GM23248 (cell line): ENCODE measurements around the gene CNGB1. TPM values are rescaled to one million over a fixed set of nuclear protein-coding genes. Genes with fewer than 3 reads are reported as not detected.
A peak's percentile ranks its signal among the peaks of the same experiment; 100 is the strongest.

Experiments used
- DNase-seq: peaks from one replicate; pipeline ENCODE4 v3.0.0-alpha.2; 2015
- H2AFZ ChIP-seq: fragments of 200-600 bp; sonication (generic); 2 replicates; pipeline ENCODE4 v1.6.1; 2016; ENCODE audit warnings: antibody characterized with exemption
- H3F3A ChIP-seq: fragments of 200-600 bp; sonication (generic); 2 replicates; pipeline ENCODE4 v1.6.1; 2016; ENCODE audit warnings: mild to moderate bottlenecking, antibody characterized with exemption, mixed run types; ENCODE audit not compliant: insufficient read depth
- H3K27ac ChIP-seq: fragments of 200-600 bp; sonication (generic); 2 replicates; pipeline ENCODE4 v1.5.1; 2016; ENCODE audit warnings: mild to moderate bottlenecking
- H3K27me3 ChIP-seq: fragments of 200-600 bp; sonication (generic); replicated peaks from 2 replicates; pipeline ENCODE4 v1.6.1; 2016; ENCODE audit warnings: mild to moderate bottlenecking; ENCODE audit not compliant: insufficient read depth
- H3K36me3 ChIP-seq: fragments of 200-600 bp; sonication (generic); 2 replicates; pipeline ENCODE4 v1.6.1; 2016; ENCODE audit warnings: low read depth, mild to moderate bottlenecking
- H3K4me1 ChIP-seq: fragments of 200-600 bp; sonication (generic); 2 replicates; pipeline ENCODE4 v1.6.1; 2016; ENCODE audit warnings: mild to moderate bottlenecking; ENCODE audit not compliant: insufficient read depth
- H3K4me2 ChIP-seq: fragments of 200-600 bp; sonication (generic); one replicate; pipeline ENCODE4 v1.6.1; 2016; ENCODE audit warnings: mild to moderate bottlenecking; ENCODE audit not compliant: unreplicated experiment
- H3K4me3 ChIP-seq: fragments of 200-600 bp; sonication (generic); 2 replicates; pipeline ENCODE4 v1.5.1; 2016; ENCODE audit warnings: mild to moderate bottlenecking
- H3K79me2 ChIP-seq: fragments of 200-600 bp; sonication (generic); 2 replicates; pipeline ENCODE4 v1.6.1; 2016; ENCODE audit warnings: mild to moderate bottlenecking; ENCODE audit not compliant: insufficient read depth
- H3K9ac ChIP-seq: fragments of 200-600 bp; sonication (generic); 2 replicates; pipeline ENCODE4 v1.6.1; 2016; ENCODE audit warnings: mild to moderate bottlenecking
- H3K9me2 ChIP-seq: fragments of 200-600 bp; sonication (generic); 2 replicates; pipeline ENCODE4 v1.6.1; 2016; ENCODE audit warnings: mixed run types, mild to moderate bottlenecking, moderate library complexity; ENCODE audit not compliant: insufficient read depth
- H3K9me3 ChIP-seq: fragments of 200-600 bp; sonication (generic); one replicate; pipeline ENCODE4 v1.6.1; 2017; ENCODE audit warnings: low read depth
- H4K20me1 ChIP-seq: fragments of 200-600 bp; sonication (generic); 2 replicates; pipeline ENCODE4 v1.6.0; 2016; ENCODE audit not compliant: insufficient read depth
- EZH2 ChIP-seq: fragments of 200-600 bp; sonication (generic); IDR thresholded peaks from 2 replicates; pipeline ENCODE4 v1.6.1; 2018; ENCODE audit warnings: antibody characterized with exemption, mild to moderate bottlenecking; ENCODE audit not compliant: insufficient read depth, poor library complexity, severe bottlenecking
- EZH2phosphoT487 ChIP-seq: fragments of 200-600 bp; sonication (generic); IDR thresholded peaks from 2 replicates; pipeline ENCODE4 v1.6.1; 2018; ENCODE audit warnings: antibody characterized with exemption, moderate library complexity, mild to moderate bottlenecking, low read depth; ENCODE audit not compliant: insufficient read depth
- WGBS, 2 experiments: methylation state at CpG; one replicate each; pipeline ENCODE4 v1.1.6; 2015 to 2017; ENCODE audit warnings: low lambda C conversion rate in 2 of 2, low coverage in 1 of 2; ENCODE audit errors: missing lambda C conversion rate in 2 of 2; 5-methylcytosine and 5-hydroxymethylcytosine counted together
- in situ Hi-C: fragments of 300-500 bp; cut with MboI; formaldehyde crosslinking; loops from 2 replicates; pipeline ENCODE4 v1.15.0; 2020
- polyA plus RNA-seq: library from polyadenylated mRNA; unstranded; fragments of >200 nt; fragmentation: Nextera tagmentation; extraction: Ambion mirVana; gene quantifications from 2 replicates; pipeline ENCODE4 v1.2.1, GENCODE V29; 2016
- total RNA-seq: library from RNA; depleted of rRNA; stranded (reverse); fragments of >200 nt; shearing (Covaris generic); gene quantifications from 2 replicates; pipeline ENCODE4 v1.2.3, GENCODE V29; 2014

CNGB1 gene
- total and polyA plus RNA-seq, 2 experiments from 2014 or later: not detected

GRCh38 chr16:57940382-57940966, 30.5 kb downstream of the CNGB1 start:
- no peak for TF ChIP-seq EZH2phosphoT487
- TF ChIP-seq EZH2: no peak
- no peak overlapping the region for H3K27ac ChIP-seq
- H3K4me2 ChIP-seq: no peak overlapping the region

DNA sequence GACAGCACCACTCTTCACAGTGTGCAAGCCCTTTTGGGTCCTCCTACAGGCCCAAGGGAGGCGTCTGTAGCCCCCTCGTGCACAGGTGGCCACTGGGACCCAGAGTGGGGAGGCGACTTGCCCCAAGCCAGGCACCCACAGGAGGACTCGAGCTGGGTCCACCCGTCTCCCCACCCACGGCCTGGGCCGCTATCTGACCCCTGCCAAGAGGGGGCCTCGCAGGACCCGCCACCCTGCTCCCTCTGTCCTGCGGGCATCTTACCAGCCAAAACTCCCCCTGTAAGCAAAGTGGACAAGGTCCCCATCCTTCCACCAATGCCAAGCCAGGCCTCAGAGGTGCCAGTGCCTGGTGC, 31.1 kb downstream of the CNGB1 start:
- TF ChIP-seq EZH2: no peak
- no peak for TF ChIP-seq EZH2phosphoT487
- Histone ChIP-seq H2AFZ (no peak overlapping the region), H3F3A (no peaks in the 10 kb centered on the region), H3K36me3 (no peaks in the 10 kb centered on the region), H3K4me2 (no peak overlapping the region), H3K9me2 (no peaks in the 10 kb centered on the region), H4K20me1 (no peaks in the 10 kb centered on the region), H3K9ac (no peak overlapping the region), H3K27ac (no peak overlapping the region), H3K4me1 (peaks cover 11% of the 10 kb centered on the region), H3K9me3 (no peaks in the 10 kb centered on the region), H3K79me2 (no peaks in the 10 kb centered on the region), H3K27me3 (no peaks in the 10 kb centered on the region), H3K4me3 (no peak overlapping the region)
- in situ Hi-C loops: no loop called here
- no peak for DNase-seq
- WGBS, 2 experiments: 86 to 92% methylated on average over 10 of the region's 10 CpGs

More at GRCh38 chr16:57940382-57940966, 30.5 kb downstream of the CNGB1 start:
- Histone ChIP-seq H3K9me3 (no peaks in the 10 kb centered on the region), H3K9me2 (no peaks in the 10 kb centered on the region), H3K4me1 (peaks cover 11% of the 10 kb centered on the region), H4K20me1 (no peaks in the 10 kb centered on the region), H3K36me3 (no peaks in the 10 kb centered on the region), H3K27me3 (no peaks in the 10 kb centered on the region), H3K79me2 (no peaks in the 10 kb centered on the region), H3K9ac (no peak overlapping the region), H2AFZ (no peak overlapping the region), H3K4me3 (no peak overlapping the region), H3F3A (no peaks in the 10 kb centered on the region)
- DNase-seq: no peak
- 79 to 88% methylated on average over 5 of the region's 5 CpGs for WGBS, 2 experiments
- in situ Hi-C loops: no loop called here

DNA sequence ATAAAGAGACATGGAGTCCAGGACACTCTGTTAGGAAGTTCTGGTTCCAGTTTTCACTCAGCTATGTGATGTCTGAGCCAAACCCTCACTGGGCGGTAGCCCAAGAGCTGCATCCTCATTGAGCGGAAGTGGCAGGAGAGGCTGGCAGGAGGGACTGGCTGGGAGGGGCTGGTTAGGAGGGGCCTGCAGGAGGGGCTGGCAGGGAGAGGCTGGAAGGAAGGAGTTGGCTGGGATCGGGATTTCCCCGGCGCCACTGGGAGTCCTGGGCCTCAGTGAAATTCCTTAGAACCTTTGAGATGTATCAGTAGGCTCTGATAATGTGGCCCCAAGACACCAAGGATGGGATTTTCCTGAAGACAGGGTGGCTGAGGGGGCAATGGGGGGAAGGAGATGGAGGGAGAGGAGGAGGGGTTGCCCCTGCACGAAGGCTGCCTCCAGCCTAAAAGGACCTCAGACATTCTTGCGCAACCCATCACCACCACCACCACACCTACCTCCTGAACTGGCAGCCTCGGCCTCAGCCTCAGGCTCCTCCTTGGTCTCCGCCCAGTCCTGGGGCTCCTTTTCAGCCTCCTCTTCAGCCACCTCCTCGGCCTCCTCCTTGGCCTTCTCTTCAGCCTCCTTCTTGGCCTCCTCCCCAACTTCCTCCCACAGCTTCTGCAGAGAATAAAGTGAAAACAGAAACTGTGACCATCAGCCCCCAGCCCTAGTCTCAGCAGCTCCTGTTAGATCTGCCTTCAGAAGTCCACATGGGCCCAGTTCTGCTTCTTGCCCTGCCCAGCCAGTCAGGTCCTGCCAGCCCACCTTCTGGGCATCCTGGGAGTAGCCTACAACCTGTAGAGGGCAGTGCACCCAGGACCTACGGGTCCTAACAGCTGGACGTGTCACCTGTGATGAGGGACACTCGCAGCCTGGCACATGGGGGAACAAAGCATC, 31.7 kb downstream of the CNGB1 start:
- H3K9me2 ChIP-seq: no peaks in the 10 kb centered on the region
- H3K27ac ChIP-seq: 0 out of 2 replicates have a peak overlapping the region, but pooled peaks have one; percentile 15
- no peaks in the 10 kb centered on the region for H3K36me3 ChIP-seq
- H3K79me2 ChIP-seq: no peaks in the 10 kb centered on the region
- peak overlapping the region; percentile 38 for H3K4me2 ChIP-seq
- H3K4me1 ChIP-seq: peaks cover 11% of the 10 kb centered on the region
- peak; percentile 87 for DNase-seq
- no peaks in the 10 kb centered on the region for H3K27me3 ChIP-seq
- peak overlapping the region; percentile 7; the same call in 1 of the 2 replicates for H3K4me3 ChIP-seq
- in situ Hi-C loops: no loop called here
- WGBS, 2 experiments: 40 to 41% methylated on average over 13 of the region's 13 CpGs
- TF ChIP-seq EZH2phosphoT487: no peak
- TF ChIP-seq EZH2: no peak
- no peaks in the 10 kb centered on the region for H3F3A ChIP-seq
- H4K20me1 ChIP-seq: no peaks in the 10 kb centered on the region
- H3K9me3 ChIP-seq: no peaks in the 10 kb centered on the region
- no peak overlapping the region for H3K9ac ChIP-seq
- peak overlapping the region; percentile 51; the same call in 1 of the 2 replicates for H2AFZ ChIP-seq

DNA sequence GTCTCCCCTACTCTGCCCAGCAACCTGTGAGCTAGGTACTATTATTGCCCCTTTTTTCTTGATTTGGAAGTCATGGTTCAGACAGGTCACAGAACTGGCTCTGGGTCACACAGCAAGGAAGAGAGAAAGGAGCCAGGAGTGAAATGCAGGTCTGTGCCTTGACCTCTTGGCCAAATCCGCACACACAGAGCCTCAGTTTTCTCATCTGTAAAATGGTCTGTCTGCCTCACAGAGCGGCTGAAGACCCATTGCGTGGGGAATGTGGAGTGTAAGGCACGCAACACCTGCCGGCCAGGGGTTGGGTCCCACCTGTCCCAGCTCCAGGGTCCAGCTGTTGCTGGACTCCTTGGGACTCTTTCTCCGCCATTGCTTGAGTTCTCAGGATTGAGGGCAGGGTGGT, 32.4 kb downstream of the CNGB1 start:
- H3K4me3 ChIP-seq: peak overlapping the region; percentile 7; the same call in 1 of the 2 replicates
- H3K36me3 ChIP-seq: no peaks in the 10 kb centered on the region
- H3K4me1 ChIP-seq: peaks cover 11% of the 10 kb centered on the region
- no peak overlapping the region for H3K9ac ChIP-seq
- H3K9me2 ChIP-seq: no peaks in the 10 kb centered on the region
- H3K79me2 ChIP-seq: no peaks in the 10 kb centered on the region
- no peaks in the 10 kb centered on the region for H3K9me3 ChIP-seq
- peak overlapping the region; percentile 51; the same call in 1 of the 2 replicates for H2AFZ ChIP-seq
- no peaks in the 10 kb centered on the region for H4K20me1 ChIP-seq
- in situ Hi-C loops: no loop called here
- no peaks in the 10 kb centered on the region for H3F3A ChIP-seq
- H3K27ac ChIP-seq: 0 out of 2 replicates have a peak overlapping the region, but pooled peaks have one; percentile 15
- DNase-seq: no peak
- WGBS, 2 experiments: 87 to 92% methylated on average over 6 of the region's 6 CpGs
- TF ChIP-seq EZH2phosphoT487 (no peak), EZH2 (no peak)
- H3K27me3 ChIP-seq: no peaks in the 10 kb centered on the region
- peak overlapping the region; percentile 38 for H3K4me2 ChIP-seq
